Thyroid gland (tissue), 4 donors: Measurements from ENCODE around the gene ARHGEF26.

Experiments
- POLR2A ChIP-seq, 2 donors: fragments of 450-650 bp; IDR thresholded peaks; one replicate each; pipeline ENCODE4 v1.6.1; 2017; ENCODE audit warnings: antibody characterized with exemption in 2 of 2, mild to moderate bottlenecking in 2 of 2, moderate library complexity in 1 of 2
- TF ChIP-seq, protein P1 (sequence below), 6 experiments: fragments of 200-600 bp in 3 of 6; fragments of 450-650 bp in 3 of 6; sonication (generic) in 3 of 6; IDR thresholded peaks; one replicate each; pipeline ENCODE4 v1.5.1; 2016 to 2019; ENCODE audit warnings: antibody characterized with exemption in 6 of 6, mild to moderate bottlenecking in 2 of 6, inconsistent platforms in 1 of 6, moderate library complexity in 1 of 6

DNA sequence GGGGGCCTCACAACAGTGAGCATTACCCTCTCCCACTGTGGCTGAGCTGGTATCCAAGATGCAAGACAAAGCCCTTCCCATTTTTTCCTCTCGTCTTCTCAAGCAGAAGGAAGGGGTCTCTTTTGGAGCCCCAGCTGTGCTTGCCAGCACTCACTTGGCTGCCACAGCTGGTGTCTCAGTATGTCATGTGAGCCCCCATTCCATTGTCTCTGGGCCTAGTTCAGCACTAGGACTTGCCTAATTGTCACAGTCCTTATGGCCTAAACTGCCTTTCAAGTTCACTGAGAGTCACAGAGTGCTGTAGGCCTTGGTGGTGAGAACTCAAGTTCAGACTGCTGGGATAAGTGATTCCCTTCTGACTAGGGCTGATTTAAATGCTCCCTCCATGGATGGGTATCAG is 89.8 kb downstream of the ARHGEF26 start:
- TF ChIP-seq, protein P1, sequence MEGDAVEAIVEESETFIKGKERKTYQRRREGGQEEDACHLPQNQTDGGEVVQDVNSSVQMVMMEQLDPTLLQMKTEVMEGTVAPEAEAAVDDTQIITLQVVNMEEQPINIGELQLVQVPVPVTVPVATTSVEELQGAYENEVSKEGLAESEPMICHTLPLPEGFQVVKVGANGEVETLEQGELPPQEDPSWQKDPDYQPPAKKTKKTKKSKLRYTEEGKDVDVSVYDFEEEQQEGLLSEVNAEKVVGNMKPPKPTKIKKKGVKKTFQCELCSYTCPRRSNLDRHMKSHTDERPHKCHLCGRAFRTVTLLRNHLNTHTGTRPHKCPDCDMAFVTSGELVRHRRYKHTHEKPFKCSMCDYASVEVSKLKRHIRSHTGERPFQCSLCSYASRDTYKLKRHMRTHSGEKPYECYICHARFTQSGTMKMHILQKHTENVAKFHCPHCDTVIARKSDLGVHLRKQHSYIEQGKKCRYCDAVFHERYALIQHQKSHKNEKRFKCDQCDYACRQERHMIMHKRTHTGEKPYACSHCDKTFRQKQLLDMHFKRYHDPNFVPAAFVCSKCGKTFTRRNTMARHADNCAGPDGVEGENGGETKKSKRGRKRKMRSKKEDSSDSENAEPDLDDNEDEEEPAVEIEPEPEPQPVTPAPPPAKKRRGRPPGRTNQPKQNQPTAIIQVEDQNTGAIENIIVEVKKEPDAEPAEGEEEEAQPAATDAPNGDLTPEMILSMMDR (IDR thresholded peaks at IDR 0.05): no peak
- no peak for TF ChIP-seq POLR2A (IDR thresholded peaks at IDR 0.05)
